ENCODE measurements around the gene RELT. TPM values are rescaled to one million over a fixed set of nuclear protein-coding genes. Genes with fewer than 3 reads are reported as not detected.

RELT gene
- total RNA-seq: 9.4 TPM

GRCh38 chr11:73376160-73376802 lies at the start of gene RELT:
RELT (plus strand) TSS chr11:73376399; CDS start chr11:73389137, 12,738 bp downstream.
- intact Hi-C loops (cut with DNase I): no loop called here
- peak; percentile 91 for DNase-seq (ENCODE audit: low spot score)
- peak; percentile 87 for ATAC-seq

- ATAC-seq (no peak), DNase-seq (ENCODE audit: low spot score) (no peak)
- intact Hi-C loops (cut with DNase I): no loop called here
Observed at GRCh38 chr11:73326929-73327811, 49.0 kb upstream of the RELT start.

GRCh38 chr11:73327812-73328364 lies 48.3 kb upstream of the RELT start:
- ATAC-seq: no peak
- intact Hi-C loops (cut with DNase I): no loop called here
- DNase-seq (ENCODE audit: low spot score): no peak

- DNase-seq (ENCODE audit: low spot score) (no peak), ATAC-seq (no peak)
- intact Hi-C loops (cut with DNase I): no loop called here
Observed at GRCh38 chr11:73330569-73331093, 45.6 kb upstream of the RELT start.

GRCh38 chr11:73331138-73331916 lies 44.9 kb upstream of the RELT start:
- peak; percentile 25 for ATAC-seq
- intact Hi-C loops (cut with DNase I): no loop called here
- DNase-seq (ENCODE audit: low spot score): peak; percentile 80

GRCh38 chr11:73333173-73333572 lies 43.0 kb upstream of the RELT start:
- no peak for ATAC-seq
- intact Hi-C loops (cut with DNase I): no loop called here

GRCh38 chr11:73333640-73334383 lies 42.4 kb upstream of the RELT start:
- intact Hi-C loops (cut with DNase I): loop anchor here (2.0 kb wide), 1 partner anchor 27 kb away; no protein-coding TSS in a partner anchor
- DNase-seq (ENCODE audit: low spot score) (no peak), ATAC-seq (no peak)

More at GRCh38 chr11:73333173-73333572, 43.0 kb upstream of the RELT start:
- DNase-seq (ENCODE audit: low spot score): no peak

- peak; percentile 78 for ATAC-seq
- intact Hi-C loops (cut with DNase I): loop anchor here (2.0 kb wide), 1 partner anchor 28 kb away; no protein-coding TSS in a partner anchor
- peak; percentile 88 for DNase-seq (ENCODE audit: low spot score)
Observed at GRCh38 chr11:73334384-73335203, 41.6 kb upstream of the RELT start.

- intact Hi-C loops (cut with DNase I): loop anchor here (2.0 kb wide), 1 partner anchor 29 kb away; no protein-coding TSS in a partner anchor
- ATAC-seq: peak; percentile 70
- DNase-seq (ENCODE audit: low spot score): peak; percentile 94
Observed at GRCh38 chr11:73335204-73335923, 40.8 kb upstream of the RELT start.

- no peak for DNase-seq (ENCODE audit: low spot score)
- intact Hi-C loops (cut with DNase I): no loop called here
- no peak for ATAC-seq
Observed at GRCh38 chr11:73337846-73338245, 38.4 kb upstream of the RELT start.

GRCh38 chr11:73338279-73338678 lies 37.9 kb upstream of the RELT start:
- intact Hi-C loops (cut with DNase I): no loop called here
- DNase-seq (ENCODE audit: low spot score) (no peak), ATAC-seq (peak; percentile 27)

- intact Hi-C loops (cut with DNase I): no loop called here
- no peak for DNase-seq (ENCODE audit: low spot score)
- ATAC-seq: no peak
Observed at GRCh38 chr11:73340164-73340563, 36.0 kb upstream of the RELT start.

- ATAC-seq (no peak), DNase-seq (ENCODE audit: low spot score) (no peak)
- intact Hi-C loops (cut with DNase I): no loop called here
Observed at GRCh38 chr11:73342633-73343032, 33.6 kb upstream of the RELT start.

GRCh38 chr11:73343076-73343873 lies 32.9 kb upstream of the RELT start:
- DNase-seq (ENCODE audit: low spot score) (no peak), ATAC-seq (no peak)
- intact Hi-C loops (cut with DNase I): no loop called here

GRCh38 chr11:73344191-73344607 lies 32.0 kb upstream of the RELT start:
- DNase-seq (ENCODE audit: low spot score): peak; percentile 82
- peak; percentile 47 for ATAC-seq
- intact Hi-C loops (cut with DNase I): no loop called here

Data from sciatic nerve (tissue), 2 donors.